HepG2 (cell line): ENCODE data around the gene SEMA3F. TPM values are rescaled to one million over a fixed set of nuclear protein-coding genes. Genes with fewer than 3 reads are reported as not detected.

ENCODE experiments used
- AFF4 ChIP-seq: sonication (generic); formaldehyde crosslinking; IDR thresholded peaks from 2 replicates; pipeline ENCODE4 v1.4.0; 2020; ENCODE audit warnings: missing genetic modification reagents
- AGO2 ChIP-seq: fragments of 200-400 bp; formaldehyde crosslinking; optimal IDR thresholded peaks from 2 replicates; pipeline ENCODE3; 2017; ENCODE audit warnings: mild to moderate bottlenecking, low read depth, low read length, moderate library complexity
- DMAP1 ChIP-seq: IDR thresholded peaks from 2 replicates; pipeline ENCODE4 v1.6.1; 2016
- DR1 ChIP-seq: sonication (generic); formaldehyde crosslinking; IDR thresholded peaks from 2 replicates; pipeline ENCODE4 v1.8.0; 2021; ENCODE audit warnings: mild to moderate bottlenecking, missing genetic modification reagents, inconsistent platforms
- ELF4 ChIP-seq: sonication (generic); formaldehyde crosslinking; IDR thresholded peaks from 2 replicates; pipeline ENCODE4 v1.5.0; 2020; ENCODE audit warnings: missing genetic modification reagents, mild to moderate bottlenecking, moderate library complexity, borderline replicate concordance
- FOSL2 ChIP-seq: sonication (generic); formaldehyde crosslinking; IDR thresholded peaks from 2 replicates; pipeline ENCODE4 v1.4.0; 2020; ENCODE audit warnings: missing genetic modification reagents
- HNF4G ChIP-seq, 2 experiments: sonication (generic) in 1 of 2; formaldehyde crosslinking in 1 of 2; IDR thresholded peaks; 2 replicates each; pipeline versions ENCODE4 v1.4.0 to v1.6.1; 2011 to 2020; ENCODE audit warnings: borderline replicate concordance in 2 of 2, low read depth in 2 of 2, mild to moderate bottlenecking in 2 of 2, low read length in 1 of 2, missing genetic modification reagents in 1 of 2, moderate library complexity in 1 of 2
- HNRNPL ChIP-seq: fragments of 200-400 bp; formaldehyde crosslinking; IDR thresholded peaks from 2 replicates; pipeline ENCODE4 v1.6.1; 2017; ENCODE audit warnings: mild to moderate bottlenecking, low read depth, low read length
- HOXA5 ChIP-seq: sonication (generic); formaldehyde crosslinking; IDR thresholded peaks from 2 replicates; pipeline ENCODE4 v1.4.0; 2020; ENCODE audit warnings: missing genetic modification reagents
- MAFG ChIP-seq: sonication (generic); formaldehyde crosslinking; IDR thresholded peaks from 2 replicates; pipeline ENCODE4 v1.5.1; 2020; ENCODE audit warnings: mild to moderate bottlenecking, missing genetic modification reagents
- MEIS1 ChIP-seq: sonication (generic); formaldehyde crosslinking; IDR thresholded peaks from 2 replicates; pipeline ENCODE4 v1.9.0; 2021; ENCODE audit warnings: mild to moderate bottlenecking, missing genetic modification reagents, moderate library complexity, borderline replicate concordance
- PCBP1 ChIP-seq: fragments of 200-400 bp; formaldehyde crosslinking; IDR thresholded peaks from 2 replicates; pipeline ENCODE4 v1.6.1; 2017; ENCODE audit warnings: mild to moderate bottlenecking, low read depth, low read length, borderline replicate concordance
- SIX1 ChIP-seq: sonication (generic); formaldehyde crosslinking; IDR thresholded peaks from 2 replicates; pipeline ENCODE4 v1.4.0; 2020; ENCODE audit warnings: missing genetic modification reagents, borderline replicate concordance
- SP2 ChIP-seq: sonication (generic); formaldehyde crosslinking; IDR thresholded peaks from 2 replicates; pipeline ENCODE4 v1.5.1; 2020; ENCODE audit warnings: mild to moderate bottlenecking, missing genetic modification reagents
- SRSF1 ChIP-seq: fragments of 200-400 bp; formaldehyde crosslinking; optimal IDR thresholded peaks from 2 replicates; pipeline ENCODE3; 2017; ENCODE audit warnings: mild to moderate bottlenecking, low read depth, low read length, moderate library complexity
- ZIK1 ChIP-seq: sonication (generic); formaldehyde crosslinking; IDR thresholded peaks from 2 replicates; pipeline ENCODE4 v1.5.0; 2020; ENCODE audit warnings: mild to moderate bottlenecking, low read depth, missing genetic modification reagents, borderline replicate concordance
- ZNF12 ChIP-seq: sonication (generic); formaldehyde crosslinking; IDR thresholded peaks from 2 replicates; pipeline ENCODE4 v1.5.0; 2020; ENCODE audit warnings: missing genetic modification reagents
- ZNF329 ChIP-seq: sonication (generic); formaldehyde crosslinking; IDR thresholded peaks from 2 replicates; pipeline ENCODE4 v1.9.0; 2021; ENCODE audit warnings: low read depth, mild to moderate bottlenecking, missing genetic modification reagents
- ZSCAN22 ChIP-seq: sonication (generic); formaldehyde crosslinking; IDR thresholded peaks from 2 replicates; pipeline ENCODE4 v1.4.0; 2020; ENCODE audit warnings: mild to moderate bottlenecking, missing genetic modification reagents
- polyA plus RNA-seq, 8 experiments: library from polyadenylated mRNA; depleted of rRNA in 3 of 8; stranded (reverse) in 7 of 8; unstranded in 1 of 8; fragments of >200 nt; fragmentation: Illumina TruSeq in 4 of 8; extraction: Trizol in 4 of 8; gene quantifications; 2 replicates each; pipeline versions ENCODE4 v1.2.1 to v1.2.3, GENCODE V29; 2011 to 2016; ENCODE audit warnings: low read depth in 4 of 8, missing spikeins in 1 of 8, mixed read lengths in 1 of 8; ENCODE audit not compliant: insufficient read depth in 1 of 8
- total RNA-seq, 5 experiments: library from RNA; depleted of rRNA; stranded (reverse); fragments of >200 nt; fragmentation: Illumina TruSeq; extraction: Trizol; gene quantifications; 2 replicates each; pipeline ENCODE4 v1.2.3, GENCODE V29; 2016; ENCODE audit warnings: low read depth in 1 of 5
- TF ChIP-seq, protein P1 (sequence below): sonication (generic); formaldehyde crosslinking; IDR thresholded peaks from 2 replicates; pipeline ENCODE4 v1.4.0; 2020; ENCODE audit warnings: mild to moderate bottlenecking, missing genetic modification reagents
- TF ChIP-seq, protein P2 (sequence below): sonication (generic); formaldehyde crosslinking; IDR thresholded peaks from 2 replicates; pipeline ENCODE4 v1.5.0; 2020; ENCODE audit warnings: missing genetic modification reagents

The SEMA3F gene
- total and polyA plus RNA-seq, 2 of the 13 experiments (the other 11 are each of a cell fraction or from before 2014, with no cell fraction given) = 7.6 to 17.2 TPM

- TF ChIP-seq AGO2 (no peak), PCBP1 (no peak), SP2 (CRISPR knock-in tag) (0 out of 2 replicates have a peak, but pooled peaks have one; percentile 14), ZNF12 (CRISPR knock-in tag) (no peak), SRSF1 (no peak), HNRNPL (no peak), ZNF329 (no peak), SIX1 (CRISPR knock-in tag) (no peak), AFF4 (no peak), ZIK1 (CRISPR knock-in tag) (no peak), MEIS1 (CRISPR knock-in tag) (no peak), ZSCAN22 (CRISPR knock-in tag) (no peak), MAFG (CRISPR knock-in tag) (no peak), HNF4G (IDR thresholded peaks at IDR 0.05; ENCODE audit: borderline replicate concordance, low read depth, low read length) (no peak), HNF4G (CRISPR knock-in tag; IDR thresholded peaks at IDR 0.05; ENCODE audit: borderline replicate concordance, low read depth) (no peak), HOXA5 (CRISPR knock-in tag) (no peak), DMAP1 (CRISPR knock-in tag) (no peak), FOSL2 (no peak), ELF4 (CRISPR knock-in tag) (no peak), DR1 (CRISPR knock-in tag) (no peak)
- TF ChIP-seq, protein P1, sequence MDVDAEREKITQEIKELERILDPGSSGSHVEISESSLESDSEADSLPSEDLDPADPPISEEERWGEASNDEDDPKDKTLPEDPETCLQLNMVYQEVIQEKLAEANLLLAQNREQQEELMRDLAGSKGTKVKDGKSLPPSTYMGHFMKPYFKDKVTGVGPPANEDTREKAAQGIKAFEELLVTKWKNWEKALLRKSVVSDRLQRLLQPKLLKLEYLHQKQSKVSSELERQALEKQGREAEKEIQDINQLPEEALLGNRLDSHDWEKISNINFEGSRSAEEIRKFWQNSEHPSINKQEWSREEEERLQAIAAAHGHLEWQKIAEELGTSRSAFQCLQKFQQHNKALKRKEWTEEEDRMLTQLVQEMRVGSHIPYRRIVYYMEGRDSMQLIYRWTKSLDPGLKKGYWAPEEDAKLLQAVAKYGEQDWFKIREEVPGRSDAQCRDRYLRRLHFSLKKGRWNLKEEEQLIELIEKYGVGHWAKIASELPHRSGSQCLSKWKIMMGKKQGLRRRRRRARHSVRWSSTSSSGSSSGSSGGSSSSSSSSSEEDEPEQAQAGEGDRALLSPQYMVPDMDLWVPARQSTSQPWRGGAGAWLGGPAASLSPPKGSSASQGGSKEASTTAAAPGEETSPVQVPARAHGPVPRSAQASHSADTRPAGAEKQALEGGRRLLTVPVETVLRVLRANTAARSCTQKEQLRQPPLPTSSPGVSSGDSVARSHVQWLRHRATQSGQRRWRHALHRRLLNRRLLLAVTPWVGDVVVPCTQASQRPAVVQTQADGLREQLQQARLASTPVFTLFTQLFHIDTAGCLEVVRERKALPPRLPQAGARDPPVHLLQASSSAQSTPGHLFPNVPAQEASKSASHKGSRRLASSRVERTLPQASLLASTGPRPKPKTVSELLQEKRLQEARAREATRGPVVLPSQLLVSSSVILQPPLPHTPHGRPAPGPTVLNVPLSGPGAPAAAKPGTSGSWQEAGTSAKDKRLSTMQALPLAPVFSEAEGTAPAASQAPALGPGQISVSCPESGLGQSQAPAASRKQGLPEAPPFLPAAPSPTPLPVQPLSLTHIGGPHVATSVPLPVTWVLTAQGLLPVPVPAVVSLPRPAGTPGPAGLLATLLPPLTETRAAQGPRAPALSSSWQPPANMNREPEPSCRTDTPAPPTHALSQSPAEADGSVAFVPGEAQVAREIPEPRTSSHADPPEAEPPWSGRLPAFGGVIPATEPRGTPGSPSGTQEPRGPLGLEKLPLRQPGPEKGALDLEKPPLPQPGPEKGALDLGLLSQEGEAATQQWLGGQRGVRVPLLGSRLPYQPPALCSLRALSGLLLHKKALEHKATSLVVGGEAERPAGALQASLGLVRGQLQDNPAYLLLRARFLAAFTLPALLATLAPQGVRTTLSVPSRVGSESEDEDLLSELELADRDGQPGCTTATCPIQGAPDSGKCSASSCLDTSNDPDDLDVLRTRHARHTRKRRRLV (CRISPR knock-in tag) = no peak
- TF ChIP-seq, protein P2, sequence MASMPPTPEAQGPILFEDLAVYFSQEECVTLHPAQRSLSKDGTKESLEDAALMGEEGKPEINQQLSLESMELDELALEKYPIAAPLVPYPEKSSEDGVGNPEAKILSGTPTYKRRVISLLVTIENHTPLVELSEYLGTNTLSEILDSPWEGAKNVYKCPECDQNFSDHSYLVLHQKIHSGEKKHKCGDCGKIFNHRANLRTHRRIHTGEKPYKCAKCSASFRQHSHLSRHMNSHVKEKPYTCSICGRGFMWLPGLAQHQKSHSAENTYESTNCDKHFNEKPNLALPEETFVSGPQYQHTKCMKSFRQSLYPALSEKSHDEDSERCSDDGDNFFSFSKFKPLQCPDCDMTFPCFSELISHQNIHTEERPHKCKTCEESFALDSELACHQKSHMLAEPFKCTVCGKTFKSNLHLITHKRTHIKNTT (CRISPR knock-in tag) = no peak
Observed at GRCh38 chr3:50204804-50205412, 49.8 kb downstream of the SEMA3F start, which contains the start of gene SLC38A3 (continued).
